Heart left ventricle (tissue), 16 donors: ENCODE data around the gene XPNPEP1. TPM values are rescaled to one million over a fixed set of nuclear protein-coding genes. Genes with fewer than 3 reads are reported as not detected.

ENCODE experiments used
- ATAC-seq, 4 donors: fragments of 200-7000 bp; cut with Tn5 transposase; one replicate each; pipeline ENCODE4 v1.9.1; 2020 to 2022; ENCODE audit warnings: moderate library complexity in 4 of 4, mild to moderate bottlenecking in 3 of 4, moderate number of reproducible peaks in 1 of 4
- DNase-seq, 5 donors: peaks; one replicate each; pipeline ENCODE4 v3.0.0-alpha.2; 2020
- H3K27ac ChIP-seq, 12 donors: fragments of 200-600 bp; sonication (generic) in 4 of 12; one replicate each; pipeline versions ENCODE4 v1.5.0 to v1.8.0; 2016 to 2022; ENCODE audit warnings: mild to moderate bottlenecking in 2 of 12
- H3K27me3 ChIP-seq, 9 donors: fragments of 200-600 bp; sonication (generic) in 2 of 9; one replicate each; pipeline versions ENCODE4 v1.5.1 to v1.8.0; 2016 to 2022; ENCODE audit warnings: mild to moderate bottlenecking in 3 of 9
- H3K36me3 ChIP-seq, 9 donors: fragments of 200-600 bp; sonication (generic) in 2 of 9; one replicate each; pipeline versions ENCODE4 v1.5.0 to v1.8.0; 2018 to 2022; ENCODE audit warnings: mild to moderate bottlenecking in 2 of 9
- H3K4me1 ChIP-seq, 12 donors: fragments of 200-600 bp; sonication (generic) in 4 of 12; one replicate each; pipeline versions ENCODE4 v1.5.0 to v1.8.0; 2016 to 2022; ENCODE audit warnings: mild to moderate bottlenecking in 3 of 12
- H3K4me3 ChIP-seq, 12 donors: fragments of 200-600 bp; sonication (generic) in 4 of 12; one replicate each; pipeline versions ENCODE4 v1.5.0 to v1.8.0; 2017 to 2022; ENCODE audit warnings: mild to moderate bottlenecking in 9 of 12, moderate library complexity in 4 of 12
- H3K9me3 ChIP-seq, 12 donors: fragments of 200-600 bp; sonication (generic) in 4 of 12; one replicate each; pipeline versions ENCODE4 v1.5.0 to v1.8.0; 2016 to 2022; ENCODE audit warnings: mild to moderate bottlenecking in 1 of 12
- CTCF ChIP-seq, 12 donors: fragments of 200-600 bp; sonication (generic) in 4 of 12; IDR thresholded peaks; one replicate each; pipeline versions ENCODE4 v1.5.0 to v1.8.0; 2018 to 2022; ENCODE audit warnings: antibody characterized with exemption in 12 of 12, mild to moderate bottlenecking in 5 of 12
- POLR2A ChIP-seq, 2 donors: fragments of 450-650 bp; IDR thresholded peaks; one replicate each; pipeline ENCODE4 v1.6.1; 2017; ENCODE audit warnings: antibody characterized with exemption in 2 of 2, mild to moderate bottlenecking in 2 of 2, moderate library complexity in 2 of 2
- WGBS, 4 donors: extraction: QIAGEN DNeasy Blood & Tissue Kit in 2 of 4; methylation state at CpG; one replicate each; pipeline versions ENCODE4 v1.1.5 to v1.1.7; 2013 to 2018; 5-methylcytosine and 5-hydroxymethylcytosine counted together
- intact Hi-C, 10 donors: fragments of 100-400 bp; cut with DNase I; formaldehyde crosslinking; loops; one replicate each; pipeline versions ENCODE4 v1.11.1 to v1.14.2; 2022
- long read RNA-seq, 3 donors: library from polyadenylated mRNA; unstranded; transcript quantifications; one replicate each; pipeline ENCODE4 v2.0.0, GENCODE V29; 2020 to 2021
- polyA plus RNA-seq, 2 donors: library from polyadenylated mRNA; stranded (reverse); fragments of 200-250 nt; gene quantifications; one replicate each; pipeline ENCODE4 v1.2.3, GENCODE V29; 2013
- total RNA-seq, 9 donors: library from RNA; depleted of rRNA in 2 of 9; stranded (reverse); fragments of >200 nt in 2 of 9; fragmentation: NEBNext Ultra II Directional in 3 of 9; extraction: Animal tissue kit (Norgen Biotek cat#: 25700) in 3 of 9; gene quantifications; one replicate each; pipeline versions ENCODE4 v1.1.0 to v1.2.4, GENCODE V29; 2016 to 2023
- donor health status: ischemic (EF 13 %, LVEDD 7.1; RV severe dilation, severe dysfunction).
- donor health status: healthy with polysubstance abuse.
- donor health status: DM: no; HTN: yes; CAD: no.
- donor health status: DM: no; HTN: no; CAD: no.
- donor health status: ischemic (EF 25% LVEDD 6.9; RV normal size, moderate dysfunction).
- donor health status: ischemic (EF 25% LVEDD 5.7; RV mildly dilated, moderate dysfunction).
- donor health status: healthy.
- donor health status: DM: yes; HTN: yes; CAD: no.
- donor health status: ischemic (EF 35%, LVEDD 5.7; RV mildly dilated, moderate dysfunction).
- donor health status: nonischemic (EF 11% LVEDD 7.7; RV severe dilation, severe dysfunction).
- donor health status: DM: yes; HTN: yes; CAD: no.
- donor health status: PGD.
- donor health status: ischemic (EF 29% LVEDD 5.4; RV normal size, mild dysfunction).
- donor health status: nonischemic (EF 23%, LVEDD 6.1; RV moderate dilation, normal function).

The XPNPEP1 gene
- 10 to 100 TPM; 30.5 to 77.0 (median 48.9) TPM for total RNA-seq
- polyA plus RNA-seq, result 10 to 100 TPM; 14.5 to 42.5 TPM
- long read RNA-seq, donor 1, transcript XPNPEP1-218 (21 exons, 2,539 nt), result major isoform, 48 of 74 reads
- long read RNA-seq, donor 1, partial matches to known transcripts, result 12 of 74 reads
- long read RNA-seq, donor 1, other reads (novel, unspliced or antisense), result 12 of 74 reads
- long read RNA-seq, donor 2, transcript XPNPEP1-201 (20 exons, 2,467 nt), result minor isoform, 12 of 253 reads
- long read RNA-seq, donor 2, transcript XPNPEP1-218 (21 exons, 2,539 nt), result major isoform, 183 of 253 reads
- long read RNA-seq, donor 2, partial matches to known transcripts, result 17 of 253 reads
- long read RNA-seq, donor 2, other reads (novel, unspliced or antisense), result 41 of 253 reads
- long read RNA-seq, donor 3, transcript XPNPEP1-218 (21 exons, 2,539 nt), result major isoform, 39 of 65 reads
- long read RNA-seq, donor 3, partial matches to known transcripts, result 5 of 65 reads
- long read RNA-seq, donor 3, other reads (novel, unspliced or antisense), result 18 of 65 reads

GRCh38 chr10:109922976-109923921 is at the start of gene XPNPEP1:
TSS of gene XPNPEP1 (minus strand) at chr10:109923511. CDS start at chr10:109923433, 78 bp downstream.
- WGBS, 4 donors, result 2 to 13% (median 4%) methylated on average over 27 to 105 of the region's 105 CpGs
- Histone ChIP-seq H3K4me1 (peaks cover 0 to 44% (median 18%) of the 10 kb centered on the region in 12 donors), H3K27me3 (no peaks in the 10 kb centered on the region), H3K9me3 (no peaks in the 10 kb centered on the region), H3K4me3 (peak within 1 kb of the TSS; percentile 84 to 100 (median 97)), H3K36me3 (peaks cover 0 to 4% (median 0%) of the 10 kb centered on the region in 9 donors), H3K27ac (peak within 1 kb of the TSS; percentile 81 to 98 (median 95))
- ATAC-seq, result peak; percentile 90 to 99 (median 98)
- peak; percentile 90 to 94 (median 93) for DNase-seq
- TF ChIP-seq POLR2A (IDR thresholded peaks at IDR 0.05) (peak; percentile 25 to 96), CTCF (IDR thresholded peaks at IDR 0.05) (no peak)
- intact Hi-C loops, result loop anchor here in 3 of 10 donors (1.0 to 10.0 kb wide), 3 partner anchors 82 to 84 kb away; partner anchors contain the start of gene ADD3 (in 2 of the 3)

GRCh38 chr10:109972372-109973001 is 49.2 kb upstream of the XPNPEP1 start:
- H3K9me3 ChIP-seq, result no peaks in the 10 kb centered on the region
- DNase-seq (no peak), ATAC-seq (no peak)
- 93 to 98% (median 96%) methylated on average over 2 of the region's 2 CpGs for WGBS, 4 donors
- H3K4me3 ChIP-seq, result no peak overlapping the region
- TF ChIP-seq POLR2A (IDR thresholded peaks at IDR 0.05) (no peak), CTCF (IDR thresholded peaks at IDR 0.05) (no peak)
- H3K4me1 ChIP-seq, result peaks cover 0 to 37% (median 21%) of the 10 kb centered on the region in 12 donors
- H3K27me3 ChIP-seq, result no peaks in the 10 kb centered on the region
- no peaks in the 10 kb centered on the region for H3K36me3 ChIP-seq
- H3K27ac ChIP-seq, result no peak overlapping the region
- intact Hi-C loops, result loop anchor here in 4 of 10 donors (5.0 to 10.0 kb wide), 2 partner anchors 85 to 88 kb away; no protein-coding TSS in a partner anchor

GRCh38 chr10:109971634-109972033 is 48.3 kb upstream of the XPNPEP1 start:
- H3K27ac ChIP-seq, result no peak overlapping the region
- 78 to 91% (median 86%) methylated on average over 3 of the region's 3 CpGs for WGBS, 4 donors
- TF ChIP-seq CTCF (IDR thresholded peaks at IDR 0.05), result no peak
- no peak for TF ChIP-seq POLR2A (IDR thresholded peaks at IDR 0.05)
- H3K4me1 ChIP-seq, result peaks cover 0 to 37% (median 29%) of the 10 kb centered on the region in 12 donors
- H3K9me3 ChIP-seq, result no peaks in the 10 kb centered on the region
- intact Hi-C loops, result loop anchor here in 4 of 10 donors (5.0 to 10.0 kb wide), 2 partner anchors 84 to 87 kb away; no protein-coding TSS in a partner anchor
- no peak for DNase-seq
- no peaks in the 10 kb centered on the region for H3K27me3 ChIP-seq
- ATAC-seq, result no peak
- no peaks in the 10 kb centered on the region for H3K36me3 ChIP-seq
- no peak overlapping the region for H3K4me3 ChIP-seq
